Endothelial cell of umbilical vein (primary cell): ENCODE data around the gene NUP214.

Experiments
- EZH2 ChIP-seq: IDR thresholded peaks from 2 replicates; pipeline ENCODE4 v1.6.1; 2012; ENCODE audit warnings: borderline replicate concordance, low read depth, mild to moderate bottlenecking, moderate library complexity, low read length, inconsistent platforms; ENCODE audit not compliant: severe bottlenecking
- POLR2A ChIP-seq: IDR thresholded peaks from 2 replicates; pipeline ENCODE4 v1.6.1; 2012; ENCODE audit warnings: low read depth, mild to moderate bottlenecking, control low read depth, low read length
- TF ChIP-seq, protein P1 (sequence below), 2 donors: IDR thresholded peaks; 1 replicate in 1 of 2; 2 replicates in 1 of 2; pipeline ENCODE4 v1.5.1; 2011; ENCODE audit warnings: low read length in 2 of 2, mild to moderate bottlenecking in 2 of 2, moderate library complexity in 2 of 2, control low read depth in 1 of 2, inconsistent platforms in 1 of 2, low read depth in 1 of 2; ENCODE audit not compliant: insufficient read depth in 1 of 2; ENCODE audit errors: extremely low read depth in 1 of 2

DNA sequence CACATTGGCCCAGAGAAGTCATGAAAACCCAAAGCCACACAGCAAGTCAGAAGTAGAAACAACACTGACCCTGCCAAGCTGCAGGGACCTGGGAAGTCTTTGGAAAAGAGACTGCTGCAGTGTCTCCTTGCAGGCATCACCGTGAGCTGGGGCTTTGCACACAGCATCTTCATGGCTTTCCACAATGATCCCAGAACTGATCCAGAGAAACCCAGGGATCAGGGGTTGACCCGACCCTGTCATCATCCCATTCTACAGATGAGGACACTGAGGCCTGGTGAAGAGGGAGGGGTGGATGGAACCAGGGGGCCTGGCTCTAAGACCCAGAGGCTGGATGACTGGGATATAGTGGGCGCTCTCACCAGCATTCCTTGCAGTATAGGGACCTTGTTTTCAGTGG, 155.3 kb downstream of the NUP214 start:
- TF ChIP-seq, protein P1, sequence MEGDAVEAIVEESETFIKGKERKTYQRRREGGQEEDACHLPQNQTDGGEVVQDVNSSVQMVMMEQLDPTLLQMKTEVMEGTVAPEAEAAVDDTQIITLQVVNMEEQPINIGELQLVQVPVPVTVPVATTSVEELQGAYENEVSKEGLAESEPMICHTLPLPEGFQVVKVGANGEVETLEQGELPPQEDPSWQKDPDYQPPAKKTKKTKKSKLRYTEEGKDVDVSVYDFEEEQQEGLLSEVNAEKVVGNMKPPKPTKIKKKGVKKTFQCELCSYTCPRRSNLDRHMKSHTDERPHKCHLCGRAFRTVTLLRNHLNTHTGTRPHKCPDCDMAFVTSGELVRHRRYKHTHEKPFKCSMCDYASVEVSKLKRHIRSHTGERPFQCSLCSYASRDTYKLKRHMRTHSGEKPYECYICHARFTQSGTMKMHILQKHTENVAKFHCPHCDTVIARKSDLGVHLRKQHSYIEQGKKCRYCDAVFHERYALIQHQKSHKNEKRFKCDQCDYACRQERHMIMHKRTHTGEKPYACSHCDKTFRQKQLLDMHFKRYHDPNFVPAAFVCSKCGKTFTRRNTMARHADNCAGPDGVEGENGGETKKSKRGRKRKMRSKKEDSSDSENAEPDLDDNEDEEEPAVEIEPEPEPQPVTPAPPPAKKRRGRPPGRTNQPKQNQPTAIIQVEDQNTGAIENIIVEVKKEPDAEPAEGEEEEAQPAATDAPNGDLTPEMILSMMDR (IDR thresholded peaks at IDR 0.05; ENCODE audit: extremely low read depth in 1 of 2, insufficient read depth in 1 of 2, low read depth in 1 of 2, low read length in 2 of 2): no peak
- TF ChIP-seq EZH2 (no peak), POLR2A (no peak)
